Prostate gland (tissue), 2 donors: ENCODE measurements around the gene CRYBG1. TPM values are rescaled to one million over a fixed set of nuclear protein-coding genes. Genes with fewer than 3 reads are reported as not detected.

ENCODE experiments used
- DNase-seq: peaks from one replicate; pipeline ENCODE4 v3.0.0-alpha.2; 2019; ENCODE audit warnings: low spot score
- H3K27ac ChIP-seq, 2 donors: fragments of 200-600 bp; sonication (generic); 2 replicates each; pipeline ENCODE4 v1.5.1; 2017 to 2019
- H3K27me3 ChIP-seq: fragments of 200-600 bp; sonication (generic); replicated peaks from 2 replicates; pipeline ENCODE4 v1.5.1; 2019; ENCODE audit not compliant: insufficient read depth
- H3K36me3 ChIP-seq, 2 donors: fragments of 200-600 bp; sonication (generic); 1 replicate in 1 of 2; 2 replicates in 1 of 2; pipeline versions ENCODE4 v1.5.1 to v1.8.1; 2017 to 2019
- H3K4me1 ChIP-seq: fragments of 200-600 bp; sonication (generic); replicated peaks from 2 replicates; pipeline ENCODE4 v1.5.1; 2019
- H3K4me3 ChIP-seq, 2 donors: fragments of 200-600 bp; sonication (generic); 2 replicates each; pipeline ENCODE4 v1.5.1; 2017 to 2019
- H3K9me3 ChIP-seq: fragments of 200-600 bp; sonication (generic); 2 replicates; pipeline ENCODE4 v1.5.1; 2017
- POLR2A ChIP-seq: fragments of 450-650 bp; IDR thresholded peaks from one replicate; pipeline ENCODE4 v1.6.1; 2016; ENCODE audit warnings: antibody characterized with exemption, mild to moderate bottlenecking
- POLR2AphosphoS5 ChIP-seq: sonication (generic); formaldehyde crosslinking; IDR thresholded peaks from one replicate; pipeline ENCODE4 v1.6.1; 2017; ENCODE audit warnings: antibody characterized with exemption
- WGBS: methylation state at CpG from one replicate; pipeline ENCODE4 v1.1.5; 2018; 5-methylcytosine and 5-hydroxymethylcytosine counted together
- intact Hi-C: fragments of 100-400 bp; cut with DNase I; formaldehyde crosslinking; loops from one replicate; pipeline ENCODE4 v1.14.2; 2022
- total RNA-seq, 2 donors: library from RNA; depleted of rRNA; stranded (reverse); fragments of >200 nt; gene quantifications; one replicate each; pipeline ENCODE4 v1.1.0, GENCODE V29; 2016
- TF ChIP-seq, protein P1 (sequence below), 4 experiments: fragments of 200-600 bp in 2 of 4; fragments of 450-650 bp in 2 of 4; sonication (generic) in 2 of 4; IDR thresholded peaks; 1 replicate in 3 of 4; 2 replicates in 1 of 4; pipeline ENCODE4 v1.5.1; 2016 to 2019; ENCODE audit warnings: antibody characterized with exemption in 4 of 4, mild to moderate bottlenecking in 2 of 4, moderate library complexity in 2 of 4

The CRYBG1 gene
- total RNA-seq, 2 donors from 2014 or later, result 39.9 to 75.4 TPM

DNA sequence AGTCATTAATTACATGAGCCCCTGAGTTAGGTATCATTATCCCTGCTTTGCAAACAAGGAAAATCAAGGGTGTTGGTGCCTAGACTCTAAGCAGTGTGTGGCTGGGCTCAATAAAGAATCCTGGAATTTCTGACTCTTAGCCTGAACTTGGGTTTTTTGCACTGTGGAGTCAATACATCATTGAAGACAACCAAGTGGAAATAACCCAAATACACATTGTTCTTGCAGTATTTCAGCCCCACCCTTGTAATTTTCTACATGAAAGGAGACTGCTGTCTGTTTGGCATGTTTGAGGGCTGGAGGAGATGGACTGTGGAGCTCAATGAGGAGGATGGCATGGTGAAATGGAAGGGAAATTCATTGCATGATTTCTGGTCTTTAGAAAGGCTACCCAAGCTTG lies 110.3 kb downstream of the CRYBG1 start:
- intact Hi-C loops, result no loop called here

DNA sequence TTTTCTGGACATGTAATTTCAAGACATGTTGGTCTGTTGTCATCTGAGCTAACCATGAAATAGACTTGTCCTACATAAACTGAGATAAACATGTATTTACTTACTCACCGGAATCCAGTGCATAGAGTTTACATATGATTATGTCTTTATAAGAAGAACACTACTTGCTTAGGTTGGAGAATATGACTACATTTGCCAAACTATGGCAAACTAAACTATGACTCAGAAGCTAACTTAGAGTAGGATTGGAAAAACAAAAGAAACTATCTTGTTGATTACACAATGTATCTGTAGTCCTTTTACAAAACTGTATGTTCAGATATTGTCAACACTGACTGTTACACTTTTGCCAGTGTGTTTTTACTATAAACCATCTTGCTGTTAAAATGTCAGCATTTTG lies 113.3 kb downstream of the CRYBG1 start:
- H3K27me3 ChIP-seq, result no peaks in the 10 kb centered on the region
- WGBS, result 65% methylated on average over 1 of the region's 1 CpG
- no peak overlapping the region for H3K4me3 ChIP-seq
- no peaks in the 10 kb centered on the region for H3K4me1 ChIP-seq
- TF ChIP-seq POLR2AphosphoS5, result no peak
- no peak for TF ChIP-seq POLR2A
- TF ChIP-seq, protein P1, sequence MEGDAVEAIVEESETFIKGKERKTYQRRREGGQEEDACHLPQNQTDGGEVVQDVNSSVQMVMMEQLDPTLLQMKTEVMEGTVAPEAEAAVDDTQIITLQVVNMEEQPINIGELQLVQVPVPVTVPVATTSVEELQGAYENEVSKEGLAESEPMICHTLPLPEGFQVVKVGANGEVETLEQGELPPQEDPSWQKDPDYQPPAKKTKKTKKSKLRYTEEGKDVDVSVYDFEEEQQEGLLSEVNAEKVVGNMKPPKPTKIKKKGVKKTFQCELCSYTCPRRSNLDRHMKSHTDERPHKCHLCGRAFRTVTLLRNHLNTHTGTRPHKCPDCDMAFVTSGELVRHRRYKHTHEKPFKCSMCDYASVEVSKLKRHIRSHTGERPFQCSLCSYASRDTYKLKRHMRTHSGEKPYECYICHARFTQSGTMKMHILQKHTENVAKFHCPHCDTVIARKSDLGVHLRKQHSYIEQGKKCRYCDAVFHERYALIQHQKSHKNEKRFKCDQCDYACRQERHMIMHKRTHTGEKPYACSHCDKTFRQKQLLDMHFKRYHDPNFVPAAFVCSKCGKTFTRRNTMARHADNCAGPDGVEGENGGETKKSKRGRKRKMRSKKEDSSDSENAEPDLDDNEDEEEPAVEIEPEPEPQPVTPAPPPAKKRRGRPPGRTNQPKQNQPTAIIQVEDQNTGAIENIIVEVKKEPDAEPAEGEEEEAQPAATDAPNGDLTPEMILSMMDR (IDR thresholded peaks at IDR 0.05), result no peak
- no peaks in the 10 kb centered on the region for H3K9me3 ChIP-seq
- no peaks in the 10 kb centered on the region for H3K36me3 ChIP-seq
- DNase-seq, result no peak
- no peak overlapping the region for H3K27ac ChIP-seq
- intact Hi-C loops, result no loop called here

More for the DNA sequence above, 110.3 kb downstream of the CRYBG1 start:
- DNase-seq, result no peak
- TF ChIP-seq POLR2A, result no peak
- TF ChIP-seq POLR2AphosphoS5, result no peak
- TF ChIP-seq, protein P1 (IDR thresholded peaks at IDR 0.05), result no peak
- Histone ChIP-seq H3K9me3 (no peaks in the 10 kb centered on the region), H3K27ac (no peak overlapping the region), H3K27me3 (no peaks in the 10 kb centered on the region), H3K36me3 (no peaks in the 10 kb centered on the region), H3K4me1 (no peaks in the 10 kb centered on the region), H3K4me3 (no peak overlapping the region)

DNA sequence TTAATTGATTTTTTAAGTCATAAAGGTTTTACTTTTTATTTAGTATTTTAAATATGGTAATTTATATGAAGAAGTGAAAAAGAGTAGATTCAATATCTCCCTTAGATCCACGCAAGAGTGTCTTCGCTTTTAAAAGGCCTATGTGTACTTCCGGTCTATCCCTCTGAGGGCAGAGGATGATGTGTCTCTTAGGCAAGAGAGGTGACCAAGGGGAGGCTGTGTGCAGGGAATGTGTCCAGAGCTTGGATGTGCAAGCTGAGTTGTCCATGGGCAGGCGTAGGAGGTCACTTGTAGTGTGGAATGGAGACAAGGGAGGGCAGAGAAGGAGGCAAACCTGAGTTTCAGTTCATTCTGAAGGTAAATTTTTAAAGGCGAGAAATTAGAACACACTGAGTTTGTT lies 113.9 kb downstream of the CRYBG1 start:
- H3K9me3 ChIP-seq, result no peaks in the 10 kb centered on the region
- TF ChIP-seq, protein P1 (IDR thresholded peaks at IDR 0.05), result no peak
- TF ChIP-seq POLR2AphosphoS5 (no peak), POLR2A (no peak)
- intact Hi-C loops, result no loop called here
- no peaks in the 10 kb centered on the region for H3K27me3 ChIP-seq
- WGBS, result 92% methylated on average over 5 of the region's 5 CpGs
- no peak overlapping the region for H3K27ac ChIP-seq
- no peaks in the 10 kb centered on the region for H3K36me3 ChIP-seq
- H3K4me1 ChIP-seq, result no peaks in the 10 kb centered on the region
- no peak for DNase-seq
- H3K4me3 ChIP-seq, result no peak overlapping the region

DNA sequence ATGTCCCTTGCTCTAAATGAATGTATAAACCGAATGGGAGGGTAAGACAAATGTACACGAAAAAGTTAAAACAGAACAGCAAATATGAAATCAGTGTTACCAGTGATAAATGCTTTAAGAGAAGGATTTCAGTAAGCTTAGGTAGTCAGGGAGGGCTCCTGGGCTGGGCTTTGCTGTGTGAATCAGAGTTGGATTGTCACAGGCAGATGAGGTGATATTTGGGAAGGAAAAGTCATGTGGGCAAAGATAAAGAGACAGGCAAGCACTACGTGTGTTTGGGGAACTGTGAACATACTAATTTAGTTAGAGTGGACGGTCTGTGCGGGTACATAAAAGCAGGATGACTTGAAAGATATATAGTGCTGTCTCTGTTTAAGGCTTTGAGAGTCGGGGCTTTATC lies 114.8 kb downstream of the CRYBG1 start:
- H3K36me3 ChIP-seq, result no peaks in the 10 kb centered on the region
- H3K27me3 ChIP-seq, result no peaks in the 10 kb centered on the region
- WGBS, result 55% methylated on average over 6 of the region's 6 CpGs
- no peak overlapping the region for H3K4me3 ChIP-seq
- no peaks in the 10 kb centered on the region for H3K4me1 ChIP-seq
- no peaks in the 10 kb centered on the region for H3K9me3 ChIP-seq
- intact Hi-C loops, result no loop called here
- TF ChIP-seq POLR2A, result no peak
- TF ChIP-seq POLR2AphosphoS5, result no peak
- TF ChIP-seq, protein P1 (IDR thresholded peaks at IDR 0.05), result no peak
- no peak for DNase-seq
- no peak overlapping the region for H3K27ac ChIP-seq

DNA sequence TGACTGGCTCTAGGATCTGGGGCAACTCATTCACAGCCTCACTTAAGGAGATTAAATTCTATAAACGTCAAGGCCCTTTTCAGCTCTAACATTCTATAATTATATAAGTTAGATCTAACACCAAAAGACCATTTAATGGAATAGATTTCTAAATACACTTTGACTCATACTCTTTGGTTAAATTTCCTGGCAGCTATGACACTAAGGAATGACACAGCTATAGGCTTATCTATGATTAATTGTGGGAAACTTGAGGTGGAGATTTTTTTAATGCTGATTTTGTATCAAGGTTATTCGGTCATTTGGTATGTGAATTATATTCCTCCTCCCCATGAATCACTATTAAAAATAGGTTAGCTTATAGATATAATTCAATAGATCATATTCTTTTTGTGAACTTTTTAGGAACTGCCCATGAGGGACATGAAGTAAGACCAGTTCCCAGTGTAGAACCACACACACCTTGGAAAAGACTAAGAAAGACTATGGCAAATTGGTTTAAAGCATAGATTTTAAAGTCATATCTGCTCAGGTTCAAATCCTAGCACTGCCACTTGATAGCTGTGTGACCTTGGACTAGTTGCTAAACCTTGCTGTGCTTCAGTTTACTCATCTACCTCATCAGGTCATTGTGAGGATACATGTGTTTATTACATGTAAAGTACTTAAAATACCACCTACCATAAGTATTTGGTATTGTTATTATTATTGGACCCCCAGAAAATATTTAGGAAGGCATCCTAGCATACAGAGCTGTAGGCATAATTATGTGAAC lies 116.0 kb downstream of the CRYBG1 start:
- no peak overlapping the region for H3K4me3 ChIP-seq
- H3K27me3 ChIP-seq, result no peaks in the 10 kb centered on the region
- no peaks in the 10 kb centered on the region for H3K9me3 ChIP-seq
- no peaks in the 10 kb centered on the region for H3K4me1 ChIP-seq
- intact Hi-C loops, result no loop called here
- TF ChIP-seq POLR2AphosphoS5 (no peak), POLR2A (no peak)
- TF ChIP-seq, protein P1 (IDR thresholded peaks at IDR 0.05), result no peak
- no peak for DNase-seq
- no peak overlapping the region for H3K27ac ChIP-seq
- 71% methylated on average over 2 of the region's 2 CpGs for WGBS
- no peaks in the 10 kb centered on the region for H3K36me3 ChIP-seq
